HAP-1 (cell line): ENCODE measurements around the gene RNASE8.

ENCODE experiments used
- DNase-seq, 2 experiments: peaks; one replicate each; pipeline ENCODE4 v3.0.0-alpha.2; 2016 to 2020; ENCODE audit warnings: low spot score in 2 of 2
- H3K27me3 ChIP-seq: fragments of 250-450 bp; sonication (Bioruptor Pico); 2 replicates; pipeline ENCODE4 v1.5.1; 2020; ENCODE audit warnings: low read depth, mild to moderate bottlenecking, moderate library complexity
- H3K36me3 ChIP-seq: fragments of 250-450 bp; sonication (Bioruptor Pico); replicated peaks from 2 replicates; pipeline ENCODE4 v1.5.1; 2020; ENCODE audit warnings: mild to moderate bottlenecking
- H3K4me1 ChIP-seq: fragments of 250-450 bp; sonication (Bioruptor Pico); 2 replicates; pipeline ENCODE4 v1.5.1; 2020; ENCODE audit warnings: mild to moderate bottlenecking
- H3K4me3 ChIP-seq: fragments of 250-450 bp; sonication (Bioruptor Pico); 2 replicates; pipeline ENCODE4 v1.5.1; 2020; ENCODE audit warnings: mild to moderate bottlenecking, moderate library complexity
- H3K9me3 ChIP-seq: fragments of 250-450 bp; sonication (Bioruptor Pico); 2 replicates; pipeline ENCODE4 v1.5.1; 2020; ENCODE audit warnings: mild to moderate bottlenecking, moderate library complexity
- in situ Hi-C: fragments of 300-500 bp; cut with MboI; formaldehyde crosslinking; loops from 3 replicates; pipeline ENCODE4 v1.14.3; 2020; ENCODE audit warnings: low sequenced_read_pairs, inconsistent platforms, mixed read lengths

The RNASE8 gene

DNA sequence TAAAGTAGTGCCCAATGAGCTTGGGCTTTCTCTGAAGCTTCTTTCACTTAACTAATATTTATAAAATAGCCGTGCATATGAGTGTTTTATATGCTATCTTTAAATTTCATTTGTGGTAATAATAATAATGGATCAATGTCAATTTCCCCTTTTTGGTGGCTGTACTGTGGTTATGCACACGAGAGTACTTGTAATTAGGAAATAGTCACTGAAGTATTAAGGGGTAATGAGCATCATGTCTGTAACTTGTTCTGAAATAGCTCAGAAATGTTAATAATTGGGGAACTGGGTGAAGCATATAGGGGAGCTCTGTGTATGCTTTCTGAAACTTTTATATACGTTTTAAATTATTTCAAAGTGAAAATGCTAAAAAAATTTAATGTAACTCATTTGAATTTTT lies 7.0 kb upstream of the RNASE8 start:
- no peaks in the 10 kb centered on the region for H3K27me3 ChIP-seq
- H3K4me3 ChIP-seq: no peak overlapping the region
- H3K9me3 ChIP-seq: no peaks in the 10 kb centered on the region
- H3K36me3 ChIP-seq: no peaks in the 10 kb centered on the region
- in situ Hi-C loops: no loop called here
- DNase-seq: no peak
- H3K4me1 ChIP-seq: no peaks in the 10 kb centered on the region

DNA sequence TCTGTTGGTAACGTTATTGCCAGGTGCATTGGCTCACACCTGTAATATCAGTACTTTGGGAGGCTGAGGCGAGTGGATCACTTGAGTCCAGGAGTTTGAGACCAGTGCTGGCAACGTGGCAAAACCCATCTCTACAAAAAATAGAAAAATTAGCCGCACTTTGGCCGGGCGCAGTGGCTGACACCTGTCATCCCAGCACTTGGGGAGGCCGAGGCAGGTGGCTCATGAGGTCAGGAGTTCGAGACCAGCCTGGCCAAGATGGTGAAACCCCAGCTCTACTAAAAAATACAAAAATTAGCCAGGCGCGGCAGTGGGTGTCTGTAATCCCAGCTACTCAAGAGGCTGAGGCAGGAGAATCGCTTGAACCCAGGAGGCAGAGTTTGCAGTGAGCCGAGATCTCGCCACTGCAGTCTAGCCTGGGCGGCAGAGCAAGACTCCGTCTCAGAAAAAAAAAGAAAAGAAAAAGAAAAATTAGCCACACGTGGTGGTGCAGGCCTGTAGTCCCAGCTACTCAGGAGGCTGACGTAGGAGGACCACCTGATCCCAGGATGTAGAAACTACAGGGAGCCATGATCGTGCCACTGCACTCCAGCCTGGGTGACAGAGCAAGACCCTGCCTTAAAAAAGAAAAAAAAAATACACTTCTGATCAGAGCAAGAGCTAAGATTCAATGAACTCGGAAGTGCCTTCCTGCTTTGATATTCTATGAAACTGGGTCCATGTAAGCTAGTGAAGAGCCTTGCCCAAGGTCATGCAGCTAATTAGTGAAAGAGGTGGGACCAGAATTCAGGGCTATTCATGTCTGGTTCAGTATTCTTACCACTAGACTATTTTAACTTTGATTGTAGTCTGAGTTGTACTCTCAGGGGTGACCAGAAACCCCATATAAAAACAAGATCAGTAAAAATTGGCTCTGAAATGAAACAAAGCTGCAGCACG lies 4.2 kb upstream of the RNASE8 start:
- no peak overlapping the region for H3K4me3 ChIP-seq
- H3K36me3 ChIP-seq: no peaks in the 10 kb centered on the region
- H3K27me3 ChIP-seq: no peaks in the 10 kb centered on the region
- no peaks in the 10 kb centered on the region for H3K9me3 ChIP-seq
- DNase-seq: no peak
- H3K4me1 ChIP-seq: no peaks in the 10 kb centered on the region
- in situ Hi-C loops: no loop called here

DNA sequence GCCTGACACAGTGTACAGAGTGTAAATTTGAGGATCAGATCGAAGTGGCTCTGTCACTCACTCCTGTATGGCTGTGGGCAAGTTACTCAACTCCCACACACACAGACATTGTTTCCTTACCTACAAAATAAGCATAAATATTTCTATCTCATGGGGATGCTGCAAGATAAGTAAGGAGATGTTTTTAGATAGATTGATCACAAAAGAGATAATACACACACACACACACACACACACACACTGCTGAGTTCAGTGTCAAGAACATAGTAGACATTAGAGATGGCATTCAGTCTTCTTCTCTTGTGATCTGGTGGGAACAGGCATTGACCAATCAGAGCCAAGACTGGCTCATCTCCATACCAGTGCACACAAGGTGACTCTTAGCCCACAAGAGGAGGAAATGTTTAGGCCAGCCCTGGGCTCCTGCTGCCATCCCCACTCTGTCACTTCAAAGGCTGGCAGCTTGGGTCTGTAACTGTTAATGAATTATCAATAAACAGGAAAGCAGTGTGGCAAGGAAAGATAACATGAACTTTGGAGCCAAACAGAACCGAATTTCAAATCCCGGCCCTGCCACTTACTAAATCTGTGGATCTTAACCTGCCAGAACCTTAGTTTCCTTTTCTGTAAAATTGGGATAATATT lies 3.4 kb upstream of the RNASE8 start:
- DNase-seq: no peak
- no peaks in the 10 kb centered on the region for H3K9me3 ChIP-seq
- no peaks in the 10 kb centered on the region for H3K36me3 ChIP-seq
- H3K4me1 ChIP-seq: no peaks in the 10 kb centered on the region
- H3K27me3 ChIP-seq: no peaks in the 10 kb centered on the region
- H3K4me3 ChIP-seq: no peak overlapping the region
- in situ Hi-C loops: no loop called here

GRCh38 chr14:21054768-21055145 lies 2.9 kb upstream of the RNASE8 start:
- H3K27me3 ChIP-seq: no peaks in the 10 kb centered on the region
- no peaks in the 10 kb centered on the region for H3K4me1 ChIP-seq
- no peak overlapping the region for H3K4me3 ChIP-seq
- in situ Hi-C loops: no loop called here
- no peaks in the 10 kb centered on the region for H3K9me3 ChIP-seq
- no peak for DNase-seq
- H3K36me3 ChIP-seq: no peaks in the 10 kb centered on the region

DNA sequence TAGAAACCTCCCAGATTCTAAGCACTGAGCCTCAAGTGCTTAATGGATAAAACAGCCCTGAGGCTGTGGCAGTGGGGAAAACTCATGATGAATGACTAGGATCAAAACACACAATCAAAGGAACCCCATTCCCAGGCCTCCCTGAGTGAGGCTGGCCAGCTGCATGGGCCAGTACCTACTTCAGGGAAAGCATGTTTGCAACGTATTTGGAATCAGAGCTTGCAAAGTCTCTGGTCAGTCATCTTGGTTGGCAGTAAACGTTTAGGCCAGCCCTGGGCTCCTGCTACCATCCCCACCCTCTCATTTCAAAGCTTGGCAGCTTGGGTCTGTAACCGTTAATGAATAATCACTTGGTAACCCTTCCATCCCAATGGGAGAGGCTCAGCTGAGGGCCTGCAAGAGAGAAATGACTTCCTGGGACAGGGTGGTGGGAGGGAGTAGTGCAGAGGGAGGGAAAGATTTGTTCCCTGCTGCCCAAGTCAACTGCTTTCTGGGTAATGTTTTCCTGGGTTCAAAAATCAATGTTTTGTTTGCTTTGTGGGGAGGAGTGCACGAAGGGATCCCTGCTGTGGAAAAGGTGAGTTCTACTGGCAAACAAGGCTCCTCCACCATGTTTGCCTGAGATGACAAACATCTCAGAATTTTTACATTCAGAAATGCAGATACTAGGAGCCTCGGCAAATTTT lies 2.0 kb upstream of the RNASE8 start:
- in situ Hi-C loops: no loop called here
- Histone ChIP-seq H3K36me3 (no peaks in the 10 kb centered on the region), H3K4me1 (no peaks in the 10 kb centered on the region), H3K9me3 (no peaks in the 10 kb centered on the region), H3K4me3 (no peak overlapping the region), H3K27me3 (no peaks in the 10 kb centered on the region; the same call in 1 of the 2 replicates)
- DNase-seq: no peak

DNA sequence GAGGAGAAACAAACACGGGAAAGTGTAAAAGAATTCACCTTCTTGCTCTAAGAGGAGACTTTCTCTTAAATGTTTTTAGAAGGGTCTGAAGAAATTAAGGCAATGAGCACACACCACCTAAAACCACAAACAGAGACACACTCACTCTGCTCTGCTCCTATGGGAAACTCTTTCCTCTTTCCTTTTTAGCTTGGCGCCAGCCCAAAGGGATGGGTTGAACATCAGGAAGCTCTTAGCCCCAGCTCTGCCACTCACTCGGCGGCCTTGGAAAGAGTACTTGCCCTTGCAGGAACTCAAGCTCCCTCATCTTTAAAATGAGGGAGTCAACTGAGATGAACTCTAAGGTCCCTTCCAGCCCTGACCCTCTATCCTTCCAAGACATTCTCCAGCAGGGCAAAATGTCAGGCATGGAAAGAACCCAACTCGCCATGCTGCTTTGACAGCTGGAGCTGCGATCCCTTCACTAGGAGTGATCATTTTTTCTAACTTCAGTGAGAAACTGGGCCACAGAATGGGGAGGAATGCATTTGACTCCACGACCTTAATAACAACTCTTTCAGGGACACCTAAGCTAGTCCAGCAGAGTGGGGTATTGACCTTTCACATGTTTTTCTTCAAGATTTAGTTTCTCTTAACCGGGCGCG lies 980 bp upstream of the RNASE8 start:
- Histone ChIP-seq H3K4me3 (no peak overlapping the region), H3K9me3 (no peaks in the 10 kb centered on the region), H3K4me1 (no peaks in the 10 kb centered on the region), H3K36me3 (no peaks in the 10 kb centered on the region), H3K27me3 (no peaks in the 10 kb centered on the region; the same call in 1 of the 2 replicates)
- DNase-seq: no peak
- in situ Hi-C loops: no loop called here

- no peak overlapping the region for H3K4me3 ChIP-seq
- no peak for DNase-seq
- peaks cover 8% of the 10 kb centered on the region for H3K27me3 ChIP-seq
- H3K36me3 ChIP-seq: no peaks in the 10 kb centered on the region
- no peaks in the 10 kb centered on the region for H3K4me1 ChIP-seq
- in situ Hi-C loops: no loop called here
- H3K9me3 ChIP-seq: no peaks in the 10 kb centered on the region
Measured at GRCh38 chr14:21058903-21059302, 1.3 kb downstream of the RNASE8 start.

GRCh38 chr14:21059842-21060613 lies 2.4 kb downstream of the RNASE8 start:
- Histone ChIP-seq H3K4me1 (no peaks in the 10 kb centered on the region), H3K9me3 (no peaks in the 10 kb centered on the region), H3K4me3 (no peak overlapping the region), H3K27me3 (peaks cover 8% of the 10 kb centered on the region), H3K36me3 (no peaks in the 10 kb centered on the region)
- in situ Hi-C loops: no loop called here
- no peak for DNase-seq

- Histone ChIP-seq H3K36me3 (no peaks in the 10 kb centered on the region), H3K27me3 (peaks cover 15% of the 10 kb centered on the region), H3K4me1 (no peaks in the 10 kb centered on the region), H3K4me3 (no peak overlapping the region), H3K9me3 (no peaks in the 10 kb centered on the region)
- in situ Hi-C loops: no loop called here
- DNase-seq: no peak
Measured at GRCh38 chr14:21060614-21061346, 3.2 kb downstream of the RNASE8 start.

GRCh38 chr14:21061347-21061668 lies 3.7 kb downstream of the RNASE8 start:
- no peaks in the 10 kb centered on the region for H3K9me3 ChIP-seq
- in situ Hi-C loops: no loop called here
- no peak overlapping the region for H3K4me3 ChIP-seq
- H3K36me3 ChIP-seq: no peaks in the 10 kb centered on the region
- no peak for DNase-seq
- H3K27me3 ChIP-seq: peaks cover 15% of the 10 kb centered on the region
- no peaks in the 10 kb centered on the region for H3K4me1 ChIP-seq

DNA sequence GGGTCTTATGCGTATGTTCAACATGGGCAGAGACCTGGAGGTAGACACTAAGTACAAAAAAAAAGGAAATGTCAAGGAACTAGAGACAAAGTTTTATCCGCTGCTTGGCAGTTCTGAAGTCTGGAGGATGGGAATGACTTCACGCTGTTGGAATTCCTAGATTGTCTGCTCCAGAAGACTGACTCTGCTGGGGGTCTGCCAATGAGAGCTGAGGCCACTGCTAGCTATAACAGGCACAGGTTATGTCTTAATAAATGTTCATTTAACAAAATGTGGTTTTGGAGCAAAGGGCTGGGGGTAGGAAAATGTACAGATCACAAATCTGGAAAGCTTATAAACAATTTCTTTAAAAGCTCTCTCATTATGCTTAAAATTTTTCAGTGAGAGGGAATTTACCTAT lies 5.9 kb downstream of the RNASE8 start:
- H3K4me3 ChIP-seq: no peak overlapping the region
- in situ Hi-C loops: no loop called here
- no peak for DNase-seq
- no peaks in the 10 kb centered on the region for H3K9me3 ChIP-seq
- peaks cover 19% of the 10 kb centered on the region for H3K27me3 ChIP-seq
- H3K36me3 ChIP-seq: no peaks in the 10 kb centered on the region
- H3K4me1 ChIP-seq: no peaks in the 10 kb centered on the region

DNA sequence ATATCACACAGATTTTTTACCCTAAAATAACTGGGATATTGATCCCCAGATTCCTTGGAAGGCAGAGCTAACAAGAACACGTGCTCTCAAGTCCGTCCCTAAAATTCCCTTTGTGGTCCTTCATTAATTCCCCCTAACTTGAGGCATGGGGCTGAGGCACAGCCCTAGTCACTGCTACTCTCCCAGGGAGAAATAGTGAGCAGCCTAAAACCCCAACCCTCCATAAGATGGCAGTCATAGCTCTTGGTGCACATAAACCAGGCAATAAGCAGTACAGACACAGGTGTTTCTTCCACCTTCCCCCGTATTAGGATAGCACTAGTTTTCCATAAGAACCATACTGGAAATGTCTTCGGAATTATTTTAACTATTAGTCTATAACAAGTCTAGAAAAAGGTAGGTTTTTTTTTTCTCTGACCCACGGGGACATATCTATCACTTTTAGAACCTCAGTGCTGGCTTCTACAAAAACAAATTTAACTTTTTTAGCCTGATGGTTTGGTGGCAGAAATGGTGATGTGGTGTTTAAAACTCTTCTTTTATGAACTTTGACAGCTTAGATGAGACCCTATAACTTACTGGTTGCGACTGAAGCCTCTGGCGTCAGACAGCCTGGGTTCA lies 9.4 kb downstream of the RNASE8 start:
- DNase-seq: peak in 1 of 2 experiments; percentile 45
- Histone ChIP-seq H3K9me3 (no peaks in the 10 kb centered on the region), H3K36me3 (no peaks in the 10 kb centered on the region), H3K4me1 (peaks cover 5% of the 10 kb centered on the region), H3K4me3 (no peak overlapping the region), H3K27me3 (peaks cover 19% of the 10 kb centered on the region)
- in situ Hi-C loops: no loop called here
